Stomach (tissue), 9 donors: ENCODE measurements around the gene HOXD13. TPM values are rescaled to one million over a fixed set of nuclear protein-coding genes. Genes with fewer than 3 reads are reported as not detected.

ENCODE experiments used
- DNase-seq, 2 donors: peaks; one replicate each; pipeline versions ENCODE4 v3.0.0 to v3.0.0-alpha.2; 2013 to 2019
- H3K27ac ChIP-seq, 5 donors: fragments of 200-600 bp in 4 of 5; sonication (generic) in 4 of 5; one replicate each; pipeline ENCODE4 v1.5.1; 2013 to 2019; ENCODE audit warnings: mild to moderate bottlenecking in 1 of 5, moderate library complexity in 1 of 5
- H3K27me3 ChIP-seq, 3 donors: fragments of 200-600 bp; sonication (generic); one replicate each; pipeline ENCODE4 v1.5.1; 2017 to 2019; ENCODE audit warnings: mixed run types in 1 of 3
- H3K36me3 ChIP-seq, 4 donors: fragments of 200-600 bp; sonication (generic); 1 replicate in 3 of 4; 2 replicates in 1 of 4; pipeline ENCODE4 v1.5.1; 2016 to 2019
- H3K4me1 ChIP-seq, 4 donors: fragments of 200-600 bp; sonication (generic); one replicate each; pipeline ENCODE4 v1.5.1; 2016 to 2019
- H3K4me3 ChIP-seq, 4 donors: fragments of 200-600 bp; sonication (generic) in 3 of 4; one replicate each; pipeline ENCODE4 v1.5.1; 2016 to 2019; ENCODE audit warnings: mild to moderate bottlenecking in 1 of 4
- H3K9me3 ChIP-seq, 4 donors: fragments of 200-600 bp; sonication (generic); one replicate each; pipeline ENCODE4 v1.5.1; 2016 to 2019
- EP300 ChIP-seq: sonication (generic); formaldehyde crosslinking; IDR thresholded peaks from one replicate; pipeline ENCODE4 v1.6.1; 2017; ENCODE audit warnings: antibody characterized with exemption
- POLR2A ChIP-seq, 4 donors: fragments of 450-650 bp; IDR thresholded peaks; one replicate each; pipeline ENCODE4 v1.6.1; 2016; ENCODE audit warnings: antibody characterized with exemption in 4 of 4, control low read depth in 2 of 4, mild to moderate bottlenecking in 1 of 4, moderate library complexity in 1 of 4
- POLR2AphosphoS5 ChIP-seq, 3 donors: sonication (generic); formaldehyde crosslinking; IDR thresholded peaks; one replicate each; pipeline ENCODE4 v1.6.1; 2016; ENCODE audit warnings: antibody characterized with exemption in 3 of 3
- WGBS, 5 donors: extraction: QIAGEN DNeasy Blood & Tissue Kit in 3 of 5; methylation state at CpG; one replicate each; pipeline versions ENCODE4 v1.1.5 to v1.1.7; 2013 to 2018; 5-methylcytosine and 5-hydroxymethylcytosine counted together
- intact Hi-C: fragments of 100-400 bp; cut with DNase I; formaldehyde crosslinking; loops from one replicate; pipeline ENCODE4 v1.15.1; 2023; ENCODE audit warnings: low total_unique reads
- polyA plus RNA-seq, 3 donors: library from polyadenylated mRNA; stranded (reverse); fragments of 200-250 nt; gene quantifications; one replicate each; pipeline ENCODE4 v1.2.3, GENCODE V29; 2013
- total RNA-seq, 5 donors: library from RNA; depleted of rRNA; stranded (reverse); fragments of >200 nt; gene quantifications; one replicate each; pipeline versions ENCODE4 v1.1.0 to v1.2.3, GENCODE V29; 2014 to 2016
- TF ChIP-seq, protein P1 (sequence below), 7 experiments: fragments of 450-650 bp in 4 of 7; fragments of 200-600 bp in 3 of 7; sonication (generic) in 3 of 7; IDR thresholded peaks; one replicate each; pipeline ENCODE4 v1.5.1; 2016 to 2019; ENCODE audit warnings: antibody characterized with exemption in 7 of 7, control low read depth in 2 of 7, mild to moderate bottlenecking in 1 of 7
- donor health status: healthy with polysubstance abuse.
- donor health status: Bipolar disorder and iron deficiency.
- donor health status: healthy.

Gene HOXD13
- total and polyA plus RNA-seq, 8 donors = not detected

DNA sequence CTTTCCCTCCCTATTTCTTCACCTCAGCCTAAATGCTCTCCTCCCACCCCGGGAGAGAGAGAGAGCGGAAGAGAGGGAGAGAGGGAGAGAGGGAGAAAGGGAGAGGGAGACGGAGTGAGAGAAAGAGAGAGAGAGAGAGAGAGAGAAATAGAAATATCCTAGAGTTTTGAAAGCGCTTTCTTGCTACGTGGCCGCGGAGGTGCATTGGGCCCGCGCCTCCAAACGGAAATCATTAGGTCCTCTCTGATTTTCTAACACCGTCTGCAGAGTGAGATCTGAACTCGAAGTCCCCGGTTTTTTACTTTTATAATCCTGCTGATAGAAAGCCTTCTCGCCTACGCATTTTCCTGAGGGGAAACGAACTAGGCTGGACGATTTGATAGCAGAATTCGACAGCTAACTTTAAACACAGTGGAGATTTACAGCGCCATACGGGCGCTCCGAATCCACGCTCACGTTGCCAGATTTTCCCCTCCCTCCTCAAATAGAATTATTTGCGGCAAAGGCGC is 7.9 kb upstream of the HOXD13 start:
- WGBS, 5 donors = 4 to 9% (median 6%) methylated on average over 26 of the region's 26 CpGs
- Histone ChIP-seq H3K27me3 (peaks cover 66 to 100% (median 99%) of the 10 kb centered on the region in 3 donors), H3K9me3 (peaks cover 9 to 49% (median 30%) of the 10 kb centered on the region in 4 donors), H3K4me1 (peaks cover 9 to 72% (median 46%) of the 10 kb centered on the region in 4 donors), H3K27ac (no peak overlapping the region), H3K4me3 (no peak overlapping the region), H3K36me3 (no peaks in the 10 kb centered on the region)
- intact Hi-C loops = no loop called here
- TF ChIP-seq, protein P1, sequence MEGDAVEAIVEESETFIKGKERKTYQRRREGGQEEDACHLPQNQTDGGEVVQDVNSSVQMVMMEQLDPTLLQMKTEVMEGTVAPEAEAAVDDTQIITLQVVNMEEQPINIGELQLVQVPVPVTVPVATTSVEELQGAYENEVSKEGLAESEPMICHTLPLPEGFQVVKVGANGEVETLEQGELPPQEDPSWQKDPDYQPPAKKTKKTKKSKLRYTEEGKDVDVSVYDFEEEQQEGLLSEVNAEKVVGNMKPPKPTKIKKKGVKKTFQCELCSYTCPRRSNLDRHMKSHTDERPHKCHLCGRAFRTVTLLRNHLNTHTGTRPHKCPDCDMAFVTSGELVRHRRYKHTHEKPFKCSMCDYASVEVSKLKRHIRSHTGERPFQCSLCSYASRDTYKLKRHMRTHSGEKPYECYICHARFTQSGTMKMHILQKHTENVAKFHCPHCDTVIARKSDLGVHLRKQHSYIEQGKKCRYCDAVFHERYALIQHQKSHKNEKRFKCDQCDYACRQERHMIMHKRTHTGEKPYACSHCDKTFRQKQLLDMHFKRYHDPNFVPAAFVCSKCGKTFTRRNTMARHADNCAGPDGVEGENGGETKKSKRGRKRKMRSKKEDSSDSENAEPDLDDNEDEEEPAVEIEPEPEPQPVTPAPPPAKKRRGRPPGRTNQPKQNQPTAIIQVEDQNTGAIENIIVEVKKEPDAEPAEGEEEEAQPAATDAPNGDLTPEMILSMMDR (IDR thresholded peaks at IDR 0.05) = no peak
- TF ChIP-seq EP300 (no peak), POLR2AphosphoS5 (IDR thresholded peaks at IDR 0.05) (no peak), POLR2A (IDR thresholded peaks at IDR 0.05) (no peak)
- no peak for DNase-seq

DNA sequence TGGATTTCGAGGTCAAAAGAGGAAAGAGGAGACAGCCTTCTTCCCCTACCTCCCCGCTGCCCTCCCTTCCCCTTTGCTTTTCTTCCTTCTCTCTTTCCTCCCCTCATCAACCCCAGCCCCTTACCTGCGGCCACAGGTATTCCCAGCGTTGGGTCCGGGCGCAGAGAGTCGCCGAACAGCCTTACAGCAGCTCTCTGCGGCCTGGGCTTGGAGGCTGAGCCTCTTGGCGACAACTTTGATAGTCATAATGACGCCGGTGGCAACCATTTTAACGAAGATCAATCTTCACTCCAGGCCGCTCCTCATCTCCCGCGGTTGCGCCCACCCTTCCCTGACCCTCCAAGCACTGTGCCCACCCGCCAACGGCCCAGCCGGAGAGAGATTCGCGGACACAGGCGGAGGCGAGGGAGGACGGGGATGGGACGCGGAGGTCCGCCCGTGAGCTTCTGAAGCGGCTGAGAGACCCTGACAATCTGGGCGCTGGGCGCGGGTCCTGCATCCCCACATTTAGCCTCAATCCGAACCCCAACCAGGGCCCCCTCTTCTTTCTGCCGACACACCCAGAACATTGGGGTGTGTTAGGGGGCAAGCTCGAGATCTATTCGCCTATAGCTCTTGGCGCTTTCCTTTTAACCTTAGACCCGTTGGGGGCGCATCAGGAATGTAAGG is 7.3 kb upstream of the HOXD13 start:
- DNase-seq = peak in 1 of 2 donors; percentile 17
- no peak overlapping the region for H3K4me3 ChIP-seq
- no peak overlapping the region for H3K27ac ChIP-seq
- peaks cover 9 to 67% (median 41%) of the 10 kb centered on the region in 4 donors for H3K4me1 ChIP-seq
- WGBS, 5 donors = 6 to 11% (median 9%) methylated on average over 27 to 40 of the region's 40 CpGs
- TF ChIP-seq POLR2AphosphoS5 (IDR thresholded peaks at IDR 0.05) (no peak), EP300 (no peak), POLR2A (IDR thresholded peaks at IDR 0.05) (no peak)
- TF ChIP-seq, protein P1 (IDR thresholded peaks at IDR 0.05) = no peak
- intact Hi-C loops = no loop called here
- no peaks in the 10 kb centered on the region for H3K36me3 ChIP-seq
- peaks cover 9 to 49% (median 30%) of the 10 kb centered on the region in 4 donors for H3K9me3 ChIP-seq
- peaks cover 64 to 100% (median 100%) of the 10 kb centered on the region in 3 donors for H3K27me3 ChIP-seq

DNA sequence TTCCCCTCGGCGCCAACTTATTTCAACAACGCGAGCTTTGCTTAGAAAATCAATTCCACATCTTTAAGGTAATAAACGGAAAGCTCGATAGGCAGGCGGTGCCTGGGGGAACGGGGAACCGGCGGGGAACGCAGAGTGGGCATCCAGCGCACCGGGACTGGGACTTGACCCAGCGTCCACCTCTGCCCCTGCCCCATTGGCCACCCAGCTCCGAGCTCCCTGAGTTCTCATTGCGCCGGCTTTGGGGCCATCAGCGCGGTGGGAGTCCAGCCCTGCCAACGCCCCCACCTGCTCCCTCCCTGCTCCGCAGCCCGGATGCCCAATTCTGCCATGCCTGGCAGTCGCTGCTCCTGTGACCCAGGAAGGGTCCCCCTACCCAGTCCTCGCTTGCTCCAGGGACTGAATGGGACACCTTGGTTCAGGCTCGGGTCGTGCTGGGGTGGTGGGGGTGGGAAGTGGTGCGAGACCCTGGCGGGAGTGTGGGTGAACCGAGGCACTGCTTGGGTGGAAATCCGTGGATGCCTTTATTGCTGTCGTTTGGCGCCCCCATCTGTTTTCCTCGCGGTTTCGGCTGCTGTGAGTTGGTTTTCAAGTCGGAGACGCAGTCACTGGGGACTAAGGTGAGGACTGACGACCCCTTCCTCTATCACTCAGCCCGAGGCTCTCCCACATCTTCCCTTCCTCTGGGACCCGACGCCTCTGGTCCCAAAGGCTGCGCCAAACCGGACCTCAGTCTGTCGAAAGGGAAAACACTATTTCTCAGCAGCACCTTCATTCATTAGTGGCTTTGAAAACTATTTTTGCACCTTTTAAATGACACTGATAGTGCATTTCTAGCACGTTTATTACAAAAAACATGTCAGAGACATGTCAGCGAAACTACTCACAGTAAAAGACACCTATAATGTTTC is 6.4 kb upstream of the HOXD13 start:
- Histone ChIP-seq H3K36me3 (no peaks in the 10 kb centered on the region), H3K4me3 (peak overlapping the region in 1 of 4 donors; percentile 22), H3K27me3 (peaks cover 58 to 100% (median 100%) of the 10 kb centered on the region in 3 donors), H3K9me3 (peaks cover 9 to 41% (median 23%) of the 10 kb centered on the region in 4 donors), H3K27ac (no peak overlapping the region), H3K4me1 (peaks cover 9 to 58% (median 36%) of the 10 kb centered on the region in 4 donors)
- WGBS, 5 donors = 3 to 5% (median 5%) methylated on average over 20 to 46 of the region's 46 CpGs
- intact Hi-C loops = no loop called here
- DNase-seq = peak; percentile 32 to 75
- TF ChIP-seq, protein P1 (IDR thresholded peaks at IDR 0.05) = peak in 1 of 7 experiments; percentile 22
- no peak for TF ChIP-seq POLR2A (IDR thresholded peaks at IDR 0.05)

DNA sequence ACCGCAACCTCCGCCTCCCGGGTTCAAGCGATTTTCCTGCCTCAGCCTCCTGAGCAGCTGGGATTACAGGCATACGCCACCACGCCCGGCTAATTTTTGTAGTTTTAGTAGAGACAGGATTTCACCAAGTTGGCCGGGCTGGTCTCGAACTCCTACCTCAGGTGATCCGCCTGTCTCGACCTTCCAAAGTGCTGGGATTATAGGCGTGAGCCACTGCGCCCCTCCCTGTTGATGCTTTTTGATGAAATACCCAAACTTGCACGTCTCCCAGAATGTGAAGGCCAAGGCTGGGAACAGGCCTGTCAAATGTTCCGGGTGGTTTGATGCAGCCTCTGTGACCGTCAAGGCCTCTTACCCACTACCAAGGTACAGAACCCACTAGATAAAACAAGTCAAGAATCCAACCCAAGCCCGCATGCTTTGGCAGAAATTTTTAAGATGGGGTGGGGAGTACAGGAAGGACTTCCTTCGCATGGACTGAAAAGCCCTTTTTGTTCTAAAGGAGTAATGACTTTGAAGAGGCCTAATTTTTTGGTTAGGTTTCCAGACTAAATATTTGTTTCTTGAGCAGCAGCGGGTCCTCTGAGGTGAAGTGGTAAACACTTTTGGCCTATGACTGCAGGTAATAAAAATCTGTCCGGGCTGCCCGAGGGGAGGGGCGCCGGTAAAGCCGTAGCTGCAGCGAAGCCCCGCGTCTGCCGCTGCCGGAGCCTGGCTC is 5.0 kb upstream of the HOXD13 start:
- TF ChIP-seq, protein P1 (IDR thresholded peaks at IDR 0.05) = no peak
- TF ChIP-seq POLR2AphosphoS5 (IDR thresholded peaks at IDR 0.05) (no peak), POLR2A (IDR thresholded peaks at IDR 0.05) (no peak), EP300 (no peak)
- H3K27ac ChIP-seq = no peak overlapping the region
- peaks cover 11 to 58% (median 42%) of the 10 kb centered on the region in 4 donors for H3K4me1 ChIP-seq
- peak overlapping the region in 3 of 4 donors; percentile 12 to 50 (median 22) for H3K4me3 ChIP-seq
- WGBS, 5 donors = 21 to 30% (median 25%) methylated on average over 24 to 29 of the region's 29 CpGs
- H3K9me3 ChIP-seq = peaks cover under 1 to 30% (median 9%) of the 10 kb centered on the region in 4 donors
- intact Hi-C loops = no loop called here
- no peaks in the 10 kb centered on the region for H3K36me3 ChIP-seq
- DNase-seq = no peak
- peaks cover 52 to 100% (median 100%) of the 10 kb centered on the region in 3 donors for H3K27me3 ChIP-seq
